Cardiac muscle cell (in vitro differentiated cells and primary cell): ENCODE results near the gene KCNIP1. TPM values are rescaled to one million over a fixed set of nuclear protein-coding genes. Genes with fewer than 3 reads are reported as not detected.
"Not testable (repeated sequence)": the region's sequence is repeated elsewhere in the genome, so short reads cannot be mapped to it uniquely, and the experiment has no call there.

Source experiments
- DNase-seq, 2 donors: peaks; one replicate each; pipeline versions ENCODE4 v3.0.0 to v3.0.0-alpha.2; 2010 to 2017; ENCODE audit warnings: low read depth in 1 of 2, low spot score in 1 of 2
- H3K27ac ChIP-seq: fragments of 200-600 bp; sonication (generic); 2 replicates; pipeline ENCODE4 v1.5.1; 2016
- H3K27me3 ChIP-seq: fragments of 200-600 bp; sonication (generic); 2 replicates; pipeline ENCODE4 v1.6.0; 2016; ENCODE audit warnings: control low read depth
- H3K36me3 ChIP-seq: fragments of 200-600 bp; sonication (generic); 2 replicates; pipeline ENCODE4 v1.5.1; 2016; ENCODE audit warnings: control low read depth
- H3K4me1 ChIP-seq: fragments of 200-600 bp; sonication (generic); 2 replicates; pipeline ENCODE4 v1.8.1; 2017; ENCODE audit warnings: low read depth, mild to moderate bottlenecking, mixed run types
- H3K4me3 ChIP-seq: fragments of 200-600 bp; sonication (generic); 2 replicates; pipeline ENCODE4 v1.5.1; 2016; ENCODE audit warnings: mild to moderate bottlenecking
- H3K9me3 ChIP-seq: fragments of 200-600 bp; sonication (generic); 2 replicates; pipeline ENCODE4 v1.5.1; 2017; ENCODE audit warnings: low read depth, mild to moderate bottlenecking, control low read depth
- CTCF ChIP-seq: IDR thresholded peaks from 2 replicates; pipeline ENCODE4 v1.5.1; 2012; ENCODE audit warnings: low read depth, mild to moderate bottlenecking, low read length
- polyA plus RNA-seq: library from polyadenylated mRNA; unstranded; fragments of >200 nt; fragmentation: Nextera tagmentation; extraction: Ambion mirVana; gene quantifications from 2 replicates; pipeline ENCODE4 v1.2.1, GENCODE V29; 2016
- total RNA-seq: library from RNA; depleted of rRNA; stranded (reverse); fragments of >200 nt; gene quantifications from 2 replicates; pipeline ENCODE4 v1.2.3, GENCODE V29; 2016

The KCNIP1 gene
- total and polyA plus RNA-seq, 2 experiments from 2014 or later, result 0.09 TPM; not detected in 1

- Histone ChIP-seq H3K4me3 (no peak overlapping the region), H3K4me1 (peaks cover 9% of the 10 kb centered on the region), H3K36me3 (no peaks in the 10 kb centered on the region), H3K9me3 (no peaks in the 10 kb centered on the region), H3K27ac (no peak overlapping the region), H3K27me3 (peaks cover 7% of the 10 kb centered on the region)
- no peak for TF ChIP-seq CTCF
- DNase-seq, result no peak
Observed at GRCh38 chr5:170760113-170760512, 256.3 kb downstream of the KCNIP1 start.

GRCh38 chr5:170761048-170761707 is 257.4 kb downstream of the KCNIP1 start:
- no peaks in the 10 kb centered on the region for H3K36me3 ChIP-seq
- H3K4me1 ChIP-seq, result peaks cover 9% of the 10 kb centered on the region
- no peak for DNase-seq
- no peak overlapping the region for H3K4me3 ChIP-seq
- no peak for TF ChIP-seq CTCF
- peaks cover 7% of the 10 kb centered on the region for H3K27me3 ChIP-seq
- no peaks in the 10 kb centered on the region for H3K9me3 ChIP-seq
- H3K27ac ChIP-seq, result no peak overlapping the region

GRCh38 chr5:170761708-170762066 is 257.9 kb downstream of the KCNIP1 start:
- Histone ChIP-seq H3K27me3 (peaks cover 7% of the 10 kb centered on the region), H3K4me1 (peaks cover 9% of the 10 kb centered on the region), H3K36me3 (no peaks in the 10 kb centered on the region), H3K9me3 (no peaks in the 10 kb centered on the region), H3K4me3 (no peak overlapping the region), H3K27ac (no peak overlapping the region)
- no peak for DNase-seq
- no peak for TF ChIP-seq CTCF

- H3K4me3 ChIP-seq, H3K27ac ChIP-seq, DNase-seq, H3K36me3 ChIP-seq, H3K4me1 ChIP-seq, H3K9me3 ChIP-seq, H3K27me3 ChIP-seq: not testable (repeated sequence)
Observed at GRCh38 chr5:170762298-170762697, 258.5 kb downstream of the KCNIP1 start.

GRCh38 chr5:170765868-170766267 is 262.0 kb downstream of the KCNIP1 start:
- not testable (repeated sequence) for H3K27me3 ChIP-seq, H3K36me3 ChIP-seq, H3K4me1 ChIP-seq, H3K9me3 ChIP-seq, H3K27ac ChIP-seq, DNase-seq, H3K4me3 ChIP-seq

GRCh38 chr5:170769246-170769645 is 265.4 kb downstream of the KCNIP1 start:
- TF ChIP-seq CTCF, result no peak
- Histone ChIP-seq H3K4me1 (no peaks in the 10 kb centered on the region), H3K27me3 (no peaks in the 10 kb centered on the region), H3K36me3 (no peaks in the 10 kb centered on the region), H3K4me3 (no peak overlapping the region), H3K27ac (no peak overlapping the region), H3K9me3 (no peaks in the 10 kb centered on the region)
- no peak for DNase-seq
